Activated T-cell treated with anti-CD3 and anti-CD28 coated beads for 24 hours (primary cell): ENCODE results near the gene PRPS1.
A peak's percentile ranks its signal among the peaks of the same experiment; 100 is the strongest.
"Not testable (repeated sequence)": the region's sequence is repeated elsewhere in the genome, so short reads cannot be mapped to it uniquely, and the experiment has no call there.

ENCODE experiments used
- DNase-seq: peaks from one replicate; pipeline ENCODE4 v3.0.0-alpha.2; 2020; ENCODE audit warnings: low read depth

Gene PRPS1

GRCh38 chrX:107674480-107675364 lies 46.4 kb downstream of the PRPS1 start:
- DNase-seq: no peak

GRCh38 chrX:107675365-107675654 lies 47.0 kb downstream of the PRPS1 start:
- DNase-seq: no peak

GRCh38 chrX:107675823-107676555 lies 47.7 kb downstream of the PRPS1 start:
- DNase-seq: no peak

GRCh38 chrX:107676559-107677378 lies 48.5 kb downstream of the PRPS1 start:
- peak; percentile 37 for DNase-seq

- DNase-seq: no peak
Measured at GRCh38 chrX:107677501-107677901, 49.2 kb downstream of the PRPS1 start.

DNA sequence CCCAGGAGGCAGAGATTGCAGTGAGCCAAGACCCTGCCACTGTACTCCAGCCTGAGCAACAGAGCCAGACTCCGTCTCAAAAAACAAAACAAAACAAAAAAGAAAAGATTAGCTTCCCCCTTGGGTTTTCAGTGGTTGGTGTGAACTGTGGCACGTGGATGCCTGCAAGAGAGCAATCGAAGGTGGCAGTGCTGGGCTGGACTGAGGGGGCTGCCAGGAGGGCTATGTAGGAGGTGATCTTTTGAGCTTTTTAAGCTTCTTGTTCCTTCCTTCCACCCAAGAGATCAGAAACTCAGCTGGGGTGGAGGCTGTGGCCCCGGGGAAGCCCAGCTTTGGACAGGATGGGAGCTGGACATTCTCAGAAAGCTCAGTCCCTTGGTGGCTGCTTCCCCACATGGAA lies 49.6 kb downstream of the PRPS1 start:
- DNase-seq: no peak

DNA sequence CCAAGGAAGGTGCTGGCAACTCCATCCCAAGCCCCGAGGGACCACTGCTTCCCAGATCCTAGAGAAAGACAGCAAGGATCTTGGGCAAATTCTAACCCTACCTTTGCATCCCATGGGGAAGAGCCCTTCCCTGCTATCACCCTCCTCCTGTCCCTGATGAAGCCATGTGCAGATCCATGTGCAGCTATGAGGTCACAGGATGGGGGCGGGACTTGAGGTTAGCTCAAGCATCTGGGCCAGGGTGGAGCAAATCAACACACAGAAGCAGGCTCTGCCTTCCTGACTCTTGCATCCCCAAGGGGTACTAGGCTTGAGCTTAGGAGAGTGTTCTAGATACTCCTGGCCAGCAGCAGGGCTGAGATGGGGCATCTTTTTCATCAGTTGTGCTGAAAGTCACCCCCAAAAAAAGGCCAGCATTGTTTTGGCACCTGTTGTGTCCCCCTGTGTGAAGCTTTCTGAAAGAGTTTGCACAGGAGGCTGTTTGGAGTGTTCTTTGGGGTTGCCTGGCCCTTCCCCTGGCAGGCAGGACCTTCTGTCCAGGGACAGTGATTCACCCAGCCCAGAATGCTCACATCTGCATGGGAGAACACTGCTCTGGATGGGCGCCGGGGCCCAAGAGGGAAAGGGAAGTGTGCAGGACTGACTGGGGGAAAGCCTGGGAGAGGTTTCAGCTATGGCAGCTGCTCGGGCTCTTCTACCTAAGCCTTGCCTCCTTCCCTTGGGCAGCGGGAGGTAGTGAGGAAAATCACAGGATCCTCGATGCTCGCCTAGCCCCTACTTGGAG lies 50.8 kb downstream of the PRPS1 start:
- DNase-seq: peak; percentile 44

DNA sequence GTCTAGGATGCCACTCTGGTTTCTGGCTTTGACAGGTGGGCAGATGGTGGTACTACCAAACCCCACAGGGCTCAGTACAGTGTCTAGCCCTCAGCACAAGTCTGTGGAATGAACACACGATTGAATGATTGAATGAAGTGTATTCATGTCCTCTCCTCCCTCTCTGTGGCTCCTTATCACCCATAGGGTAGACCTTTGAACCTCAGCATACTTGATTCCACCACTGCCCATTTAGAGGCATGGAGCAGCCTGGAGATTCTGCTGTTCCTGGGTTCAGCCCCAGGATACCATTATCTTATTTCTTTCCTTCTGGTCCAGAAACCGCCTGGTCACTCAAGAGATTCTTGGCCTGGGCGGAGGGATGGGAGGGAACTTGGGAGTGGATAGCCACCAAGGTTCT lies 53.9 kb downstream of the PRPS1 start:
- DNase-seq: no peak

- DNase-seq: no peak
Measured at GRCh38 chrX:107683124-107683895, 55.0 kb downstream of the PRPS1 start.

DNA sequence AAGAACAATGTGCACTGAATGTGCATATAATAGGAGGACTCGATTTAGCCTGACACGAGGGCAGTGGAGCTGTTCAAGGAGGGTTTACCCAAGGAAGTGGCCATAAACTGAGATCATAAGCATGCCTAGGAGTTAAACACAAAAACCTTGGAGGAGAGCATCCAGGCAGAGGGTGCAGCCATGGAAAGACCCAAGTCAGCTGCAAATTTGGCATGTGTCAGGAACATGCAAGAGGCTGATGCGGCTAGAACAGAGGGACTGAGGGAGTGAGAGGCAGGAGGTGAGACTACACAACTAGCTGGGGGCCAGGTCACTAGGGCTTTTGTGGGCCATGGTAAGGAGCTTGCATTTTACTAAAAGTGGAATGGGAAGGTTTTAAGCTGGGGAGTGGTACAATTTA lies 55.6 kb downstream of the PRPS1 start:
- no peak for DNase-seq

- DNase-seq: no peak
Measured at GRCh38 chrX:107684956-107685385, 56.7 kb downstream of the PRPS1 start.

- not testable (repeated sequence) for DNase-seq
Measured at GRCh38 chrX:107685586-107685985, 57.3 kb downstream of the PRPS1 start.

DNA sequence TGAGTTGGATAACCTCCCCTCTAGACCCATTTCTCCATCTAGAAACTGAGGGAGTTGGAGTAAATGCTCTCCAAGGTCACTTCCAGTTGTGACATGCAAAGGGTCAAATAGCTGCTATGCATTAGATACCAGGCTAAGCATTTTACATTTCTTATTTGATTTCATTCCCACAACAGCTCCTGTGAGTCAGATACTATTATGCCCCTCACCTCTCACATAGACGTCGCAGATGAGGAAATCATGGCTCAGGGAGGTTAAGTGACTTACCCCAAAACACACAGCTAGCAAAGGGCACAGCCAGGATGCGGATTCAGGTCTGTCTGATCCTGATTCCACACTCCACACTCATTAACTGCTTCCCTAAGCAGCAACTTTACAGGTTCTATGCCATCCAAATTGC lies 57.7 kb downstream of the PRPS1 start:
- DNase-seq: no peak

DNA sequence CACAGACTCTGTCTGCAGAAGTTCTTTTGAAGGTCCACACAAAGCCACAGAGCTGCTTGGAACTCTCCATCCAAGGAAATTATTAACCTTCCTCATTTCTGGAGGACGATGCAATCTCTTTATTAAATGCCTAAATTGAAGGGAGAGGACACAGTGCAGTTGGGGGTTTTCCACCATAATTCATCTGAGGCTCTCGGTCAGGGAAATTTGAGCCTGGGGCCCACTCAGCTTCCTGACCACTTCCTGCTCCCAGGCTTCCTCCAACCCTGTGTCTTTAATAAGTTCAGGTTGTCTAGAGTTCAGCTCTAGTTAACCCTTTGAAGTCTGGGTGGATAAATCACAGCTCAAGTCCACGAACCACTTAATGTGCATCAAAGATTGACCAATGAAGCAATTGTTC lies 58.5 kb downstream of the PRPS1 start:
- no peak for DNase-seq

DNA sequence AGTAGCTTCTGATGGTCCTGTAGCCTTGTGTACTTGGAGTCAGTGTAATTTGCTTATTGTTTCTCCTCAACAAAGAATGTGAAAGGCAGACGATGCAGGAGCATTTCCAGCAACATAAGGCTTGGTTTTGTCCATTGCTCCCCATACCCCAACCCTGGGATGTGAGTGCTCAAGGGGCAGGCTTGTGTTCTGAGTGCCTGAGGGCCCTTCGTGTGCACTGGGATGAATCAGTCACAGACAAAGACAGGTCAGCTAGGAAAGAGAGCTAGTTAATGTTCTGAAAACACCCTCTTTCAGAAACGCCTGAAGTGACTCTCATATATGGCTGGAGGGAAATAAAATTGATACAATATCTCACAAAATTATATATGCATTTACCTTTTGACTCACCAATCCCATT lies 59.1 kb downstream of the PRPS1 start:
- DNase-seq: no peak

GRCh38 chrX:107691024-107691448 lies 62.7 kb downstream of the PRPS1 start:
- no peak for DNase-seq

- no peak for DNase-seq
Measured at GRCh38 chrX:107699616-107700015, 71.3 kb downstream of the PRPS1 start.

DNA sequence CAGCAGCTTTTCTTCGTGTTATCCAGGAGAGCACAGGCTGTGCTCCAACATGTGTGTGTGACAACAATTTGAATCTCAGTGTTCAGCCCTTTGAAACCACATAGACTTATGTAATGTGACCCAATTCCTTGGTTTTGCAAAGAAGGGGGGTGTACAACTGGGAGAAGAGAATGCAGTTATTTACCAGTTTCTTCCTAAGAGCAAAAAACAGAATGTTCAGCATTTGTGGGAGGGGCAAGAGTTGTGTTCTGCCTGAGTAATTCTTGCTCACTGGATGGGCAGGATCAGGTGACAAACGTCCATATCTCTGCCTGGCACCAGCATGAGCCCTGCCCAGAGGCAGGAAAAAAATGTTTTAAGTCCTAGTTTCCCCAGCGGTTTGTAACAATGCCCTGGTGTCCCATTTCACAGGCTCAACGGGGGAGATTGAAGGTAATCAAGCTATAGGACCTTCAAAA lies 72.0 kb downstream of the PRPS1 start:
- DNase-seq: no peak
